K562 (cell line): ENCODE measurements around the gene ADGRB2. TPM values are rescaled to one million over a fixed set of nuclear protein-coding genes. Genes with fewer than 3 reads are reported as not detected.

Source experiments
- BRF2 ChIP-seq: IDR thresholded peaks from 3 replicates; pipeline ENCODE4 v1.6.1; 2011; ENCODE audit warnings: borderline replicate concordance, mild to moderate bottlenecking; ENCODE audit not compliant: insufficient read length, insufficient read depth
- CBFB ChIP-seq: sonication (generic); formaldehyde crosslinking; IDR thresholded peaks from 2 replicates; pipeline ENCODE4 v1.4.0; 2020; ENCODE audit warnings: mild to moderate bottlenecking, missing genetic modification reagents
- CC2D1A ChIP-seq: fragments of 450-650 bp; IDR thresholded peaks from 2 replicates; pipeline ENCODE4 v1.6.1; 2017; ENCODE audit warnings: mild to moderate bottlenecking
- CCAR2 ChIP-seq: fragments of 200-400 bp; formaldehyde crosslinking; IDR thresholded peaks from 2 replicates; pipeline ENCODE4 v1.6.1; 2017; ENCODE audit warnings: mild to moderate bottlenecking, low read depth, low read length
- CREB1 ChIP-seq, 2 experiments: sonication (generic) in 1 of 2; formaldehyde crosslinking in 1 of 2; IDR thresholded peaks; 2 replicates each; pipeline versions ENCODE4 v1.6.1 to v1.8.0; 2012 to 2022; ENCODE audit warnings: inconsistent platforms in 1 of 2, mild to moderate bottlenecking in 1 of 2, missing genetic modification reagents in 1 of 2, moderate library complexity in 1 of 2
- NCOA4 ChIP-seq: fragments of 450-650 bp; IDR thresholded peaks from 2 replicates; pipeline ENCODE4 v1.6.1; 2018; ENCODE audit warnings: mild to moderate bottlenecking; ENCODE audit not compliant: partially characterized antibody
- NFE2 ChIP-seq: IDR thresholded peaks from 2 replicates; pipeline ENCODE4 v1.6.1; 2014; ENCODE audit warnings: antibody characterized with exemption, low read depth
- POLR2G ChIP-seq: fragments of 200-400 bp; formaldehyde crosslinking; IDR thresholded peaks from 2 replicates; pipeline ENCODE4 v1.6.1; 2017; ENCODE audit warnings: low read depth, mild to moderate bottlenecking, antibody characterized with exemption, low read length, moderate library complexity
- RREB1 ChIP-seq: fragments of 250-450 bp; sonication (Bioruptor Pico); IDR thresholded peaks from 2 replicates; pipeline ENCODE4 v1.4.0; 2020
- SNRNP70 ChIP-seq: fragments of 200-400 bp; formaldehyde crosslinking; optimal IDR thresholded peaks from 2 replicates; pipeline ENCODE3; 2017; ENCODE audit warnings: low read depth, low read length
- TAL1 ChIP-seq: fragments of 450-650 bp; IDR thresholded peaks from 2 replicates; pipeline ENCODE4 v1.6.1; 2016; ENCODE audit warnings: mild to moderate bottlenecking
- ZBTB26 ChIP-seq: fragments of 450-650 bp; formaldehyde crosslinking; IDR thresholded peaks from 2 replicates; pipeline ENCODE4 v1.4.0; 2022; ENCODE audit warnings: missing genetic modification characterization
- ZBTB7A ChIP-seq: IDR thresholded peaks from 2 replicates; pipeline ENCODE4 v1.6.1; 2011; ENCODE audit warnings: low read depth, mild to moderate bottlenecking, low read length, moderate library complexity, borderline replicate concordance; ENCODE audit not compliant: control insufficient read depth
- ZHX1 ChIP-seq: fragments of 150-350 bp; conservative IDR thresholded peaks from 2 replicates; pipeline ENCODE4 v1.6.1; 2014; ENCODE audit warnings: low read length
- ZNF324 ChIP-seq: fragments of 250-450 bp; sonication (Bioruptor Pico); IDR thresholded peaks from 2 replicates; pipeline ENCODE4 v1.4.0; 2020; ENCODE audit warnings: mild to moderate bottlenecking
- ZNF583 ChIP-seq: fragments of 250-450 bp; sonication (Bioruptor Pico); IDR thresholded peaks from 2 replicates; pipeline ENCODE4 v1.4.0; 2020
- ZNF780A ChIP-seq: fragments of 250-450 bp; sonication (Bioruptor Pico); IDR thresholded peaks from 2 replicates; pipeline ENCODE4 v1.5.0; 2021; ENCODE audit warnings: mild to moderate bottlenecking
- polyA plus RNA-seq, 8 experiments: library from polyadenylated mRNA; depleted of rRNA in 4 of 8; stranded (reverse) in 5 of 8; unstranded in 3 of 8; fragments of >200 nt; fragmentation: Nextera tagmentation in 2 of 8; fragmentation: Illumina TruSeq in 1 of 8; extraction: Ambion mirVana in 2 of 8; extraction: Trizol in 1 of 8; gene quantifications; 2 replicates each; pipeline versions ENCODE4 v1.2.1 to v1.2.3, GENCODE V29; 2011 to 2014; ENCODE audit warnings: inconsistent platforms in 1 of 8, missing spikeins in 1 of 8
- total RNA-seq, 7 experiments: library from RNA; depleted of rRNA in 6 of 7; stranded (reverse); fragments of >200 nt in 6 of 7; fragmentation: Illumina TruSeq in 2 of 7; extraction: Trizol in 2 of 7; gene quantifications; 2 replicates each; pipeline versions ENCODE4 v1.2.1 to v1.2.3, GENCODE V29; 2011 to 2021; ENCODE audit warnings: low replicate concordance in 1 of 7

Gene ADGRB2
- total and polyA plus RNA-seq, 9 of the 15 experiments (the other 6 are each of a cell fraction or from before 2014, with no cell fraction given), result 0.04 to 0.23 (median 0.20) TPM; not detected in 2

- TF ChIP-seq ZHX1 (no peak), TAL1 (peak; percentile 62; the same call in 1 of the 2 replicates), ZNF780A (CRISPR knock-in tag) (no peak), CREB1 (IDR thresholded peaks at IDR 0.05) (no peak), CREB1 (CRISPR knock-in tag; IDR thresholded peaks at IDR 0.05) (no peak), ZNF324 (CRISPR knock-in tag) (no peak), POLR2G (no peak), ZBTB26 (CRISPR knock-in tag) (no peak), CC2D1A (no peak), SNRNP70 (no peak), BRF2 (no peak), ZNF583 (no peak), ZBTB7A (no peak), CBFB (CRISPR knock-in tag) (no peak), CCAR2 (no peak), RREB1 (CRISPR knock-in tag) (no peak), NCOA4 (no peak), NFE2 (no peak; the same call in 1 of the 2 replicates)
These were observed 17.1 kb upstream of the ADGRB2 start (continued) for GRCh38 chr1:31781138-31781755.
